ENCODE measurements around the gene TLK2. TPM values are rescaled to one million over a fixed set of nuclear protein-coding genes. Genes with fewer than 3 reads are reported as not detected.
A peak's percentile ranks its signal among the peaks of the same experiment; 100 is the strongest.
"Not testable (repeated sequence)": the region's sequence is repeated elsewhere in the genome, so short reads cannot be mapped to it uniquely, and the experiment has no call there.

Gene TLK2
- total RNA-seq, 2 experiments from 2014 or later: 29.4 to 32.4 TPM

- H3K27ac Mint-ChIP-seq: no peak overlapping the region
- H3K4me1 Mint-ChIP-seq: peaks cover 7% of the 10 kb centered on the region
- no peaks in the 10 kb centered on the region for H3K27me3 Mint-ChIP-seq
- DNase-seq: no peak
- no peak overlapping the region for H3K4me3 Mint-ChIP-seq
- peaks cover 33% of the 10 kb centered on the region for H3K36me3 Mint-ChIP-seq
- H3K9me3 Mint-ChIP-seq: no peaks in the 10 kb centered on the region
Measured at GRCh38 chr17:62596662-62597061, 118.0 kb downstream of the TLK2 start.

- Mint-ChIP-seq H3K9me3 (no peaks in the 10 kb centered on the region), H3K27ac (no peak overlapping the region), H3K4me1 (peaks cover 7% of the 10 kb centered on the region), H3K27me3 (no peaks in the 10 kb centered on the region), H3K36me3 (peaks cover 33% of the 10 kb centered on the region), H3K4me3 (no peak overlapping the region)
- DNase-seq: no peak
Measured at GRCh38 chr17:62597150-62597549, 118.5 kb downstream of the TLK2 start.

GRCh38 chr17:62597920-62598319 is 119.3 kb downstream of the TLK2 start:
- Mint-ChIP-seq H3K27ac (no peak overlapping the region), H3K36me3 (peaks cover 39% of the 10 kb centered on the region), H3K9me3 (no peaks in the 10 kb centered on the region), H3K4me1 (peaks cover 7% of the 10 kb centered on the region), H3K4me3 (no peak overlapping the region), H3K27me3 (no peaks in the 10 kb centered on the region)
- no peak for DNase-seq

GRCh38 chr17:62599964-62600657 is 121.5 kb downstream of the TLK2 start:
- peaks cover 7% of the 10 kb centered on the region for H3K4me1 Mint-ChIP-seq
- no peak for DNase-seq
- no peaks in the 10 kb centered on the region for H3K9me3 Mint-ChIP-seq
- no peak overlapping the region for H3K27ac Mint-ChIP-seq
- H3K27me3 Mint-ChIP-seq: no peaks in the 10 kb centered on the region
- no peak overlapping the region for H3K4me3 Mint-ChIP-seq
- peaks cover 34% of the 10 kb centered on the region for H3K36me3 Mint-ChIP-seq

- Mint-ChIP-seq H3K9me3 (no peaks in the 10 kb centered on the region), H3K4me3 (no peak overlapping the region), H3K36me3 (peaks cover 34% of the 10 kb centered on the region), H3K4me1 (peaks cover 7% of the 10 kb centered on the region), H3K27me3 (no peaks in the 10 kb centered on the region), H3K27ac (no peak overlapping the region)
- DNase-seq: no peak
Measured at GRCh38 chr17:62600805-62601204, 122.2 kb downstream of the TLK2 start.

- H3K27me3 Mint-ChIP-seq: no peaks in the 10 kb centered on the region
- H3K4me3 Mint-ChIP-seq: no peak overlapping the region
- no peak for DNase-seq
- H3K4me1 Mint-ChIP-seq: peaks cover 7% of the 10 kb centered on the region
- H3K9me3 Mint-ChIP-seq: no peaks in the 10 kb centered on the region
- H3K27ac Mint-ChIP-seq: no peak overlapping the region
- peaks cover 32% of the 10 kb centered on the region for H3K36me3 Mint-ChIP-seq
Measured at GRCh38 chr17:62601471-62601870, 122.8 kb downstream of the TLK2 start.

GRCh38 chr17:62603783-62604182 is 125.2 kb downstream of the TLK2 start:
- not testable (repeated sequence) for H3K27me3 Mint-ChIP-seq, H3K9me3 Mint-ChIP-seq, H3K4me1 Mint-ChIP-seq, H3K27ac Mint-ChIP-seq, DNase-seq, H3K4me3 Mint-ChIP-seq
- peaks cover 22% of the 10 kb centered on the region for H3K36me3 Mint-ChIP-seq

- peaks cover 7% of the 10 kb centered on the region for H3K4me1 Mint-ChIP-seq
- H3K4me3 Mint-ChIP-seq: no peak overlapping the region
- no peak overlapping the region for H3K27ac Mint-ChIP-seq
- DNase-seq: no peak
- no peaks in the 10 kb centered on the region for H3K9me3 Mint-ChIP-seq
- H3K27me3 Mint-ChIP-seq: no peaks in the 10 kb centered on the region
- H3K36me3 Mint-ChIP-seq: peaks cover 23% of the 10 kb centered on the region
Measured at GRCh38 chr17:62605588-62605987, 127.0 kb downstream of the TLK2 start.

- H3K27ac Mint-ChIP-seq: no peak overlapping the region
- H3K9me3 Mint-ChIP-seq: no peaks in the 10 kb centered on the region
- no peak for DNase-seq
- peaks cover 6% of the 10 kb centered on the region for H3K4me1 Mint-ChIP-seq
- no peak overlapping the region for H3K4me3 Mint-ChIP-seq
- no peaks in the 10 kb centered on the region for H3K27me3 Mint-ChIP-seq
- peaks cover 28% of the 10 kb centered on the region for H3K36me3 Mint-ChIP-seq
Measured at GRCh38 chr17:62611292-62611691, 132.7 kb downstream of the TLK2 start.

GRCh38 chr17:62611728-62612127 is 133.1 kb downstream of the TLK2 start:
- no peak overlapping the region for H3K4me3 Mint-ChIP-seq
- H3K36me3 Mint-ChIP-seq: peaks cover 27% of the 10 kb centered on the region
- no peak overlapping the region for H3K27ac Mint-ChIP-seq
- no peaks in the 10 kb centered on the region for H3K27me3 Mint-ChIP-seq
- peaks cover 6% of the 10 kb centered on the region for H3K4me1 Mint-ChIP-seq
- no peaks in the 10 kb centered on the region for H3K9me3 Mint-ChIP-seq
- DNase-seq: no peak

- not testable (repeated sequence) for H3K27ac Mint-ChIP-seq, H3K4me1 Mint-ChIP-seq, H3K4me3 Mint-ChIP-seq, H3K9me3 Mint-ChIP-seq, DNase-seq, H3K27me3 Mint-ChIP-seq
- H3K36me3 Mint-ChIP-seq: peaks cover 26% of the 10 kb centered on the region
Measured at GRCh38 chr17:62612289-62612688, 133.7 kb downstream of the TLK2 start.

GRCh38 chr17:62613095-62613494 is 134.5 kb downstream of the TLK2 start:
- H3K27ac Mint-ChIP-seq, H3K4me3 Mint-ChIP-seq, H3K9me3 Mint-ChIP-seq, H3K27me3 Mint-ChIP-seq, DNase-seq, H3K4me1 Mint-ChIP-seq: not testable (repeated sequence)
- peaks cover 28% of the 10 kb centered on the region for H3K36me3 Mint-ChIP-seq

- H3K4me1 Mint-ChIP-seq: peaks cover 6% of the 10 kb centered on the region
- H3K4me3 Mint-ChIP-seq: no peak overlapping the region
- H3K9me3 Mint-ChIP-seq: no peaks in the 10 kb centered on the region
- H3K27me3 Mint-ChIP-seq: no peaks in the 10 kb centered on the region
- no peak overlapping the region for H3K27ac Mint-ChIP-seq
- H3K36me3 Mint-ChIP-seq: peaks cover 25% of the 10 kb centered on the region
- DNase-seq: no peak
Measured at GRCh38 chr17:62614142-62614541, 135.5 kb downstream of the TLK2 start.

GRCh38 chr17:62615503-62615902 is 136.9 kb downstream of the TLK2 start:
- Mint-ChIP-seq H3K9me3 (no peaks in the 10 kb centered on the region), H3K4me3 (no peak overlapping the region), H3K36me3 (peaks cover 20% of the 10 kb centered on the region), H3K27me3 (no peaks in the 10 kb centered on the region), H3K4me1 (peaks cover 6% of the 10 kb centered on the region), H3K27ac (no peak overlapping the region)
- DNase-seq: no peak

GRCh38 chr17:62616993-62617893 is 138.6 kb downstream of the TLK2 start:
- no peak for DNase-seq
- Mint-ChIP-seq H3K36me3 (peaks cover 11% of the 10 kb centered on the region), H3K9me3 (no peaks in the 10 kb centered on the region), H3K4me1 (no peaks in the 10 kb centered on the region), H3K27ac (peak overlapping the region; percentile 34), H3K27me3 (no peaks in the 10 kb centered on the region), H3K4me3 (no peak overlapping the region)
